HG03196 (cell line): ENCODE results near the gene ODC1.
"Not testable (repeated sequence)": the region's sequence is repeated elsewhere in the genome, so short reads cannot be mapped to it uniquely, and the experiment has no call there.

ENCODE experiments used
- ATAC-seq: cut with Tn5 transposase; IDR thresholded peaks from one replicate; pipeline ENCODE4 v1.9.1; 2021; ENCODE audit not compliant: unreplicated experiment

Gene ODC1

GRCh38 chr2:10478916-10479315, 30.8 kb upstream of the ODC1 start:
- ATAC-seq, result no peak

GRCh38 chr2:10478298-10478625, 30.1 kb upstream of the ODC1 start:
- ATAC-seq, result no peak

DNA sequence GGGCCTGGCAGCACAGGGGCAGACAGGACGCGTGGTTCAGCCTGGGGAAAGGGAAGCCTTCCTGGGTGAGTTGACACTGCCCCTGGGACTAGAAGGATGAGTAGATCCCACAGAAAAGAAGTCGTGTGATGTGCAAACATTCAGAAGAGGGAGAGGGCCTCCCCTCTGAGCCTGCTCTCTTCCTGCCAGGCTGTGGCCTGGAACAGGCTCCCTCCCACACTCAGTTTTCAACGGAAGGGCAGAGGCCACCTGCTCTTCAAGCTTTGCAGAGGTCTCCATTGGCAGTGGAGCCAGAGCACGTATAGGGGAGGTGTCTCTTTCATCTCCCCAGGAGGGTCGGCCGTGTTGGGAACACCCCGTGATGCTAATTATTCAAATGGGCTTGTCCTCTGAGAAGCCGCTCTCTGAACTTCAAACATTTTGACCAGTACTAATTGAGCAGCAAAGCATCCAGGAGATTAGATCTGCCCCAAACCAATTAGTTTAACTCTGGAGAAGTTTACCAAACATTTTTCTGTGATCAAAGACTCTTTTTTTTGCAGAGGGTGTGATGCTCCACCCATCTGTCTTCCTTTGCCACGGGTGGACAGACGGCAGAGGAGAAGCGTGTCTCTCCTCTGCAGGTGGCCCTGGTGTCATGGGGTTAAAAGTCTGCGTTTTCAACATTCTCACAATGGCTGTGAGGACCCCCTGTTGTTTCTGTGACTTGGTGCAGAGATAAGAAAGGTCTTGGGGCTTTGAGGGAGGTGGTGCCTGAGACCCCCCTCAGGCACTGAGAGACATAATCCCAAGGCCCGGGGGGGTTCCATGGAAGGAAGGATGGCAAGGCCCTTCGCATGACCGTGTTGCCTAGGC, 29.5 kb upstream of the ODC1 start:
- ATAC-seq, result no peak

GRCh38 chr2:10476723-10477442, 28.8 kb upstream of the ODC1 start:
- ATAC-seq, result no peak

DNA sequence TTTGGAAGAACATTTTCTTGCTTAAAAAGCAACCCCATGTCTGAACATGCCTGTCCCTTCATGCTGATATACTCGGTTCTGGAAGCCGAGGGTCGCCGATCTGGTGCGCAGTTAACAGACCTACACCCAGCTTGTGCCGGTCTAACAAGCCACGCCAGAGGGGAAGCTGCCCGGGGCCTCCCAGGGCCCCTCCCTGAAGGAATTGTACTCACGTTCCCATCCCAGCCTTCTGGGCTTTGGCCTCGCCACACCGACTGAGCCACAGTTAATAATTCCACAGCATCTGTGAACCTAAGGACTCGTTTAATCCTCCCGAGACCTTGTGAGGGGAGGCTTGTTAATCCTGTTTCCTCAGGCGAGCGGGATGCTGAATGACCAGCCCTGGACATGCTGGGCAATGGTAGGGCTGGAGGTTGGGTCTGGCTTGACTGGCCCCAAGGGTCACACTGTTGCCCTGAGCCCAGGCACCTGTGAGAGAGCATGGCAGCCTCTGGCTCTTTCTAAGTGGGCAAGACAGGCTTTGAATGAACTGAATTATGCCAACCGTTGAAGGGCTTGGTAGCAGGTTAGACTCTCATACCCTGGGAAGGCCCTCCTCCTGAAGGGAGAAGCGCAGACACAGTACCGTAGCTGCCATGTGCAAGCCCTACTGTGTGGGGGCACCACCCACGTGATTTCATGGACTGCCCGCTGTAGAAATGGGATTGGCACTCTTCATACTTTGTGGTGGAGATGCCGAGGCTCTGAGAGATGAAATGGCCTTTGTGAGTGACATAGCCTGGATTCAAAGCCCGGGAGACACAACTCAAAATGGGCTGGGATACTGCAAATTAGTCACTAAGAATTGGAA, 27.9 kb upstream of the ODC1 start:
- ATAC-seq, result no peak

DNA sequence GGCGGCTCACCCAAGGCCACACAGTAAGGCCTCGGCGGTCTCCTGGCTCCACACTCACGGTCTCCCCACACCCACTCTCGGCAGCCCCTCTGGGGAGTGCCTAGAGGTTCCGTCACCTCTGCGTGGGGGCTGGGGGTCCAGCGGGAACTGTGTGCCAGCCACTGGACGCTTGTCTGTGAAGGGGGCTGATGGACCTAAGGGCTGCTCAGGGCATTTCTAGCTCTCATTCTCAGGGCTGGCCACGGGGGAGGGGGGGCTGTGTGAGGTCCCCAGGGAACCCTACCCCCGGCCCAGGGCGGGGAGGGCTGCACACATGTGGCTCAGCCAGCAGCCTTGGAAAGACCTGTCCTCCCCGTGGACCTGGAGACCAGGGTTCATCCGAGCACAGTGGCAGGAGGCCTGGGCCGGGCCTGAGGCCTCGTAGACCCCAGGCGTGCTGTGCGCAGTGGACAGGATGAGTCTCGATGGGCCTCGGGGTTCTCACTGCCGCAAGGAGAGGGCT, 27.1 kb upstream of the ODC1 start:
- ATAC-seq, result no peak

DNA sequence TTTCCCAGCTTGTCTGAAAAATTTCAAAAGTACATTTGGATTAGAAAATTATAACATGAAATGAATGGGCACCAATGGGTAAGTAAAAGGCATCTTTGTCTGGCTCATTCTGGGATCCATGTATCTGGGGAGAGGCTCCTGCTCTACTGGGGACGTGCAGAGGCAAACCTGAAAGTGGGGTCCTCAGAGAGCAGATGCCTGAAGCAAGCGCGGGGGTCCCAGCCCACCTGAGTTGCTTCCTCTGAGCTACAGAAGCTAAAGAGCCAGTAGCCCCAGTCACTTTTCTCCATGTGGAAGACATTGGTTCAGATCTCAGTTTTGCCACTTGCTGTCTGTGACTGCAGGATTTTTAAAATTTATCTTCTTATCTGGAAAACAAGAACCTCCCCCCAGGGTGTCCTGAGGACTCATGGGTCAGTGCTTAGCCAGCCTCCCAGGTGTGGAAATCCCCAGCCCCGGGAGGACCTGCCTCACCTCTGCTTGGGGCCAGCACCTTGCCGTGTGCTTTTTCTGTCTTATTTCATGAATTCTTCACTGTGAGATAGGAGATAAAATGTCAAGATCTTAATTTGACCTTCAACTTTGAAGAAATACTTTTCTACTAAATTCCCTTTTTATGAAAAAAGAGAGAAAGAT, 25.1 kb upstream of the ODC1 start:
- ATAC-seq, result no peak

DNA sequence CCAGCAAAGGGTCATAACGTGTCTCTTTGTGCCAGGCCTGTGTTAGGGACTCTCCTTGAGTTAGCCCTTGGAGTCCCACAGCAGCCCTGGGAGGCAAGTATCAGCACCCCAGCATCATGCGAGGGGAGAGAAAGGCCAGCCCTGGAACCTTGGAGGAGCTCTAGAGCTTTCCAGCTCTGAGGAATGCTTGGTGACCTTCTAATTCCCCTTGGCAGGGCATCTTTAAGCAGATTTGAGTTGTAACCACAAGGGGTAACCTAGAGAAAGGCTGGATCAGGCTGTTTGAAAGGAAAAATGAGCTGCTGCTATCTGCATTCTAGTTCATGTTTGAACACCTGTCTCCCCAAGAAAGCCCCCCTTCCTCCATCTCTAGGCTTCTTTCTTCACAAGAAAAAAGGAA, 23.8 kb upstream of the ODC1 start:
- ATAC-seq, result no peak

GRCh38 chr2:10471046-10471571, 23.0 kb upstream of the ODC1 start:
- no peak for ATAC-seq

- no peak for ATAC-seq
Observed at GRCh38 chr2:10469955-10470608, 22.0 kb upstream of the ODC1 start.

DNA sequence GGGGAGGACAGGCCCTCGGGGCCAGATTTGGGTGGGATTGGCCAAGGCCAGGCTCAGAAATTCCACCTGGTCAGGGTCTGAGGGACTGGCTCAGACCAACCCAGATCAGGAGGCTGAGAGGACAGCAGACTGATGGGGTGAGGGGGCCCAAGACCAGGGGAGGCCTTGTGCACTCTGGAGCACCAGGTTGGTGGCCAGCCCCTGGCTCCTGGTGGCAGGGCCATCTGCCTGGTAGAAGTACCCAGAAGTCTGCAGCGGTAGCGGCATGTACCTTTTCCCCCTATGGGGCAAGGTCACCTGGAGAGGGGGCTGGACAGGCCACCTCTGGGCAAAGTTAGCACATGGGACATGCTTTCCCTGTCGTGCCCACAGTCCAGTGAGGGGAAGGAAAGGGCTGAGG, 21.2 kb upstream of the ODC1 start:
- ATAC-seq, result no peak

GRCh38 chr2:10467401-10467800, 19.3 kb upstream of the ODC1 start:
- no peak for ATAC-seq

- ATAC-seq, result no peak
Observed at GRCh38 chr2:10466801-10467200, 18.7 kb upstream of the ODC1 start.

DNA sequence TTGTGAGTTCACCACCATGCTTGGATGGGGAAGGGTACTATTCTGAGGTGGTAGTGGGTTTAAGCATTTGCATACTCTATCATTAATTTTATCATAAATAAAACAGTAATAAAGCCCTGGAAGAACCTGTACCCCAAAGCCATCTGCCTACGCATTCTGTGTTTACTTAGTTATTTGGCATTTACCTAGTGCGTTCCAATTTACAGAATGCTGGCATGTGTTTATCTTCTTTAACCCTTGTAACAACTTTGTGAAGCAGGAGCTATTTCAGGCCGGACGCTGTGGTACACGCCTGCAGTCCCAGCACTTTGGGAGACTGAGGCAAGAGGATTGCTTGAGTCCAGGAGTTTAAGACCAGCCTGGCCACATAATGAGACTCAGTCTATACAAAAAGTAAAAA, 17.8 kb upstream of the ODC1 start:
- no peak for ATAC-seq

GRCh38 chr2:10462178-10463083, 14.3 kb upstream of the ODC1 start:
- ATAC-seq, result no peak

DNA sequence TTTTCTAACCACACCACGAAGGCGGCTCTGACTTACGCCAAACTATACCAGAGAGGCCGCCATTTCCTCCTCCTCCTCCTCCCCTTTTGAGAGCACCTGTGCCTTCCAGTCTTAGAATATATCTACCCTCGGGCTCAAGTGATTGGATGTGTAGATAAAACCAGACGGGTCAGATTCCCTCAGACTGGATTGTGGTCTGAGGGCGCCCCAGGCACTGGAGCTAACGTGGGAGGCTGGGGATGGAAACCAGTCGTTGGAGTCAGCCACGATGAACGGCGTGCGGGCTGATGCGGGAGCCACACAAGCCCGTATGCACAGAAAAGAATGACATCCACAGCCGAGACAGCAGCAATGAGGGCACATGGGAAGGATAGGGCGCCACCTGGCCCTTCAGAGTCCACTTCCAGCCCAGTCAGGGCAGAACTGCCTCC, 12.3 kb upstream of the ODC1 start:
- no peak for ATAC-seq

DNA sequence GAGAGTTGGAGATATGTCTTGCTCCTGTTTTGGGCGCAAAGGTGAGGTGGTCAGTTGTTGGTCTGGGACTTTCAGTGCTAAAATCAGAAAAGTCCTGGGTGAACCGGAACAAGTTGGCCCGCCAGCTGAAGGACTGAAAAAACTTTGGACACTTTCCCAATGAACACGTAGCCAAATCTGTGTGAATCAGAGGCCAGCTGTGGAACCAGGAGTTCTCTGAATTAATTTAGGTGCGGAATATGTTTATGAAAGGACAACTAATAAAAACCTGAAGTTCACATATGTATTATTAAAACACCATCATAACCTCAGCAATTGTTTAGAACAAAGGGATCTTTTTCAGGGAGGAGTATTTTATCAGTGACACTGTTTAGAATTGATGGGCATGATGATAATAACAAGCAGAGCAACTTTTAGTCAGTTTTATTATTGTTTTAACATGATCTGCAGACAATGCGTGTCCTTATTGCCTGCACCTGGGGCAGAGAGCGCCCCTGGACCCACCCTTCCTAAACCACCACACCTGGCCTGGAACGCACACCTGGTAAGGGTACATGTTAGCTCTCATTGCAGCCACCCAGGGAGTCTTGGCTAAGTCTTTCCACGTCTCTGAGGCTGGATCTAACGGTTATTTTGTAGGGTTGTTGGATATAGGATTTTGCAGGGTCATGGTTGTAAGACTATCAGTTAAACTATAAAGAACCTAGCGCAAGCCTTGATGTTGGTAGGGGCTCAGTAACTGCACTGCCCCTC, 9.9 kb upstream of the ODC1 start:
- ATAC-seq, result no peak

- not testable (repeated sequence) for ATAC-seq
Observed at GRCh38 chr2:10457195-10457594, 9.1 kb upstream of the ODC1 start.
